ENCODE results near the gene KRT81.
A peak's percentile ranks its signal among the peaks of the same experiment; 100 is the strongest.
"Not testable (repeated sequence)": the region's sequence is repeated elsewhere in the genome, so short reads cannot be mapped to it uniquely, and the experiment has no call there.

The KRT81 gene

DNA sequence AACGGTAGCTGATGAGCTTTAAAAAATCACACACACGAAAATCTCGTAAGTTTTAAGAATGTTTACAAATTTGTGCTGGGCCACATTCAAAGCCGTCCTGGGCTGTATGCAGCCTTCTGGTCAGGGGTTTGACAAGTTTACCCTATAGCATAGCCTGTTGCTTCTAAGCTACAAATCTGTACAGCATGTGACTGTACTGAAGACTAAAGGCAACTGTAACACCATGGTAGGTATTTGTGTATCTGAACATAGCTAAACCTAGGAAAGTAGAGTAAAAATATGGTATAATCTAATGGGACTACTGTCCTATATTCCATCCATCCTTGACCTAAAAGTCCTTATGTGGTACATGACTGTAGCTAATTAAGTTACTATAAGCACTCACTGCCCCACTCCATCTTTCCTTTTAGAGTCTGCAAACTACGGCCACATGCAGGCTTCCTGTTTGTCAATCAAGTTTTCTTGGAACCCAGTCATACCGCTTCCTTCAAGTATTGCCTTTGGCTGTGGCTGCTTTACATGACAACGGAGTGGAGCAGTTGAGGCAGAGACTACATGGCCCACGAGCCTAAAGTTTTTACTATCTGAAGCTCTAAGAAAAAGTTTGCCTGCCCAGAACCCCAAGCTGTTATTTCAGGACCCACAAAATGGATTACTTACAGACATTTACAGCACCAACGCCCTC is 39.8 kb downstream of the KRT81 start:
- no peak for DNase-seq

DNA sequence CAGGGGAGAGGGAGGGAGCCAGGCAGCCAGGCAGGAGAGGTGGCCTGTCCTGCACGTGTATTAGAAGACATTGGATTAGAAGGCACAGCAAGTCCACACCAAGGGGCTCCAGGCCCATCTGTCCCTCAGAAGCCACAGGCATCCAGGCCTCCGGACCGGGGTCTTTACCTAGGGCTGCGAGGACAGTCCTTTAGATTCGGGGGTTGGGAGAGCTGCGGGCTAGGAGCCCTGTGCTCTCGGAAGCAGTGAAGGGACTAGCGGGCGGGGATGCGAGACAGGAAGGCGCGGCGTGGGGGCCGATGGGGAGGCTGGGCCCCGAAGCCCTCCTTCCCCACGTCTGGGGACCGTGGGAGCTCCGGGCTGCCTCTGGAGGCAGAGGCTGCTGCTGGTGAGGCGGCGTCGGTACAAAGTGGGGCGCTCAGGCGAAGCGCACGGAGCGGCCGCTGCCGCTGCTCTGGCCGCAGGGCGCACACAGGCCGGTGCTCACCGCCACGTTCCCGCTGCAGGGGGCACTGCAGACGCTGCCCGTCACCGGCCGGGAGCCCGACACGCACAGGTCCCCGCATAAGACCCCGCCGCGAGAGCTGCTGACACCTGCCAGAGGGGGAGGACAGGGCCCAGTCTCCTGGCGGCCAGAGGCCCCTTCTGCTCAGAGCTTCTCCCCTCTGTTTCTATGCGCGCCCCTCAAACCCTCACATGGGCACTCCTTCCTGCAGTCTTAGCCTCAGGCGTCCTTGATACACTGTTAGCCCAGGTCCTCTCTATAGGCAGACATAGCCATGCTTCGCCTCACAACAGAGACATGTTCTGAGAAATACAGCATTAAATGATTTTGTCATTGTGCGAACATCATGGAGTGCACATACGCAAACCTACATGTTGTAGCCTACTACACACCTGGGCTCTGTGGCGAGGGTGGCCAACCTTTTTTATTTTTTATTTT is 41.0 kb downstream of the KRT81 start:
- DNase-seq = no peak

DNA sequence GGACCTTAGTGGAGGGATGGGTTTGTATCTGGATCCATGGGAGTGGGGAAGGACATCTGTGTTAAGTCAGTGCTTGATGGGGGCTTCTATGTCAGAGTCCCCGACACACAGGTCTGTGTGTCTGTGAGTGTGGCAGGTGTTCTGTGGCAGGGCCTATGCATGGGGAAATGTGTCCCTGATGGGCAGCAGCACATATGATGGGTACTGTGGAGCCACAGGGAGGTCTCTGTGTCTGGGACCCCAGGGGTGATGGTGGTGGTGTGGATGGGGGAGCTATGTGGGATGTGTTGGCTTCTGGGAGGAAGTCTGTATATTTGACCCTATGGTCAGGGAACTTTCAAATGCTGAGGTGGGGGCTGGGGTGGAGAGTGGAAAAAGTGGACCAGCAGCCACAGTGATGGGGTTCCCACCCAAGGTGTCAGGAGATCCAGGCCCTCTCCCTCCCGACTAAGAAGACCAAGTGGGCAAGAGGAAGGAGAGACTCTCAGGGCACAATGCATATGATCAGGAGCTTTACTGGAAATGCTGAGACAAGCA is 41.8 kb downstream of the KRT81 start:
- DNase-seq = no peak

DNA sequence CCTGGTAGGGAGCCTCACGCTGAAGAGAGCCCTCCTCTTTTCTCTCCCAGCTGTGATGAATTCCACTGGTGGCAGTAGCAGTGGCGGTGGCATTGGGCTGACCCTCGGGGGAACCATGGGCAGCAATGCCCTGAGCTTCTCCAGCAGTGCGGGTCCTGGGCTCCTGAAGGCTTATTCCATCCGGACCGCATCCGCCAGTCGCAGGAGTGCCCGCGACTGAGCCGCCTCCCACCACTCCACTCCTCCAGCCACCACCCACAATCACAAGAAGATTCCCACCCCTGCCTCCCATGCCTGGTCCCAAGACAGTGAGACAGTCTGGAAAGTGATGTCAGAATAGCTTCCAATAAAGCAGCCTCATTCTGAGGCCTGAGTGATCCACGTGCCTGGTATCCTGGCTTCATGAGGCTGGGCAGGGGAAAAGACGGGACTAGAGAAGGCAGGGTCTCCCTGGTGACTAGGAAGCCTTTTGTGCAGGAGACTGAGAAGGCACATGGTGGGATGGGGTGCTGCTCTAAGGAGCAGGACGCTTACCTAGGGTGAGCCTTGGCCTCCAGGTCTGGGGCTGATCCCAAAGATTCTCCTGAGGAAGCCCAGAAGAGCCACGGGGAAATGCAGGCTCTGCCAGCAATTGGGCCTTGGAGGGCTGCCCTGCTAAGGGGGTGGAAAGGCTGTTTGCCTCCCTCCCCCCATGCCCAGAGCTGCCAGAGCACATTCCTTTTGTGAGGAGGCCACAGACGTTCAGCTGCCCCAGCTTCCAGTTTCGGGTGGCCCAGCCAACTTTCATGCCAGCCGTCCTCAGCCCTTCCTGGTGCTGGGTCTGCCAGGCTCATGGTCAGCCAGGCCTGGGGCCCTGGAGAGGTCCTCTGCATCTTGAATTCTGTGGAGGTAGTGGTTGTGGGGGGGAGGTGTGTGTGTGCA is 42.5 kb downstream of the KRT81 start:
- no peak for DNase-seq

DNA sequence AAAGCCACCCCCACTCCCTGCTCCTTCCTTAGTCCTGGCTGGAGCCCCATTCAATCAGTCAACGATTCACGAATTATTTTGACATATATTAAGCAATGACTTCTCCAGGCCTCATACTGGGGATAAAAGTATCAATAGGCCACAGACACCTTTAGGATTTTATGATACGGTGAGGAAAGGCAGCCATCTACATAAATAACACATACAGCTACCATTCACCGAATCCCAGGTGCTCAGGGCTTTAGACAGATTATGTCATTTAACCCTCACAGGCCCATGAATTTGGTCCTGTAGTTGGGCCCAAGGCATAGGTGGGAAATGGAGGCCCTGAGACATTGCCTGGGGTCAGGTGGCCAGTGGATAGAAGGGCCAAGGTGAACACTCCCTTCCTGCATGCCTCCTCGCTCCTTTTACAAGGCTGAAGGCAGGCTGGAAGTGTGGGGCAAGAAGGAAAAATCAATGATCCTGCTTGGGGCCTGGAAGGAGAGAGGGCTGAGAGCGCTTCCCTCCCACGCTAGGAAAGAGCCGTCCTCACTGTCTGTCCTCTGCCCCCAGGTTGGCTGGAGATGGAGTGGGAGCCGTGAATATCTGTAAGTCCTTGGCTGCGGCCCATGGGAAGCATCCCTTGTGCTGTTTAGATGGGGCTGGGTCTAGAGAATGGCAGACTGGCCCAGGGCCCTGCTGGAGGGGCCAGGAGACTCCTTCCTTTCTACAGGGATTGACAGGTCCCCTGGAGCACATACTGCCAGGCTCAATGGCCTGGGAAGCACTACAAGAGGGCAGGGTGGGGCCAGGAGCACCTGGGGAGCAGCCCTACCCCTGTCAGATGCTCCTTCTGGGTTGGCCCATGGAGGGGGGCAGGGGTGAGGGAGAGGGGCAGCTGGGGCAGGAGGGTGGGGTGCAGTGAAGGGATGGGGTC is 43.5 kb downstream of the KRT81 start:
- no peak for DNase-seq

DNA sequence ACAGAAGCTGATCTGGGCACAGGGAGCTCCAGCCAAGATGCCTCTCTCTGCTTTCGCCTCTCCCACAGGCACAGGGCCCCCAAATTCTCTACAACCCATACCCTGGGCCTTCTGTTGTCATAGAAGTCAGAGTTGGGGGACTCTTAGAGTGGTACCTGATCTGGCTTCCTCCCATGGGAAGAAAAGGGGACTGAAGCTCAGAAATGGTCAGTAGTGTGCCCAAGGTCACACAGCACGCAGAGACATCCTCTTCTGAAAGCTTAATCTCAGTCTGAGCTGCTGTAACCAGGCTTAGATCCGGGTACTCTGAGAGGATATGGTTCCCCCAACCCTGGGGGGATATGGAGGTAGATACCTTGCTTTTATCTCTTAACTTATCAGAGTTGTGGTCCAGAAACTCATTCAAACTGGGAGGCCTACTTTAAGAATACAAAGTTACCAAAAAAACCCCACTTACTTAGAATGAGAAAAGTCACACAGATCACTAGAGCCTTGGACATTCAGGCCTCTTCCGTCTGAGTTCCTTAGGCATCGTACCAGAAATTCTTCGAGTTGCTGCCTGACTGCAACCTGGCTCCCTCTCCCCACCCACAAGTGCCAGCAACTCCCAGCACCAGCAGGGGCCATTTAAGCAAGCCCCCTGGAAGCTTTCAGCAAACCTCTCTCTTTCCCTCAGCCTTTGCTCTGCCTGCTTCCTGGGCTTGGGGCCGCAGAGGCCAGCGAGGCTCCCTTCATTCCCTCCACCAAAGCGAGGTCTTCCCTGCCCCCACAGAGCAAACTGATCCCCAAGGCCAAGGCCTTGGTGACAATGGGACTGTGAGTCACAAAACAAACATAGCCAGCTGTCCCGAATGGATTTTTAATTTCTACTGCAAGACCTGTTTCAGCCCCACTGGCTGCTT is 44.4 kb downstream of the KRT81 start:
- peak; percentile 68 for DNase-seq

DNA sequence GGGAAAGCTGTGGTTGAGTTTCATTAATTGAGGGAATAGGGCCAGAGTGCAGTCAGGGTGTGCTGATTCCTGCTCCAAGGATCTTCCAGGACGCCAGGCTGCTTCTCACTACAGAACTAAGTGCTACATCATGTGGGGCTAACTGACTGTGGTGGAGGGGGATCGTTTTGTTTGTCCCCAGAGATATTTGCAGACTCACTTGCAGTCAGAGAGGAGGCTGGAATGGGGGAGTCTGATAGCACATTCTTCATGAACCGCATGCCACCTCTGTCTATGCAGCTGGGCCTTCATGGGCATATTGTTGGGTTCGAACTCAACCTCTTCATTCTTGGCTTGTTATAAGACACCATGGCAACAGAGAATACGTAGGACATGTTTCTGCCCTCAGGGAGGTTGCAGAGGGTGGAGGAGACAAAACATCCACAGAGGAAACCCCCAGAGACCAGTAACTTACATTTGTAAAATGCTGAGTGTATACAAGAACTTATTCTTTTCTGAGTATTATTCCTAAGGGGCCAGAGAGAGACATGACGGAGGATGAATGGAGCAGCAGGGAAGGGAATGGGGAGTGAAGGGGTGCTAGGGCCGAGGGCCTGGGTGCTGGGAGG is 45.3 kb downstream of the KRT81 start:
- no peak for DNase-seq

DNA sequence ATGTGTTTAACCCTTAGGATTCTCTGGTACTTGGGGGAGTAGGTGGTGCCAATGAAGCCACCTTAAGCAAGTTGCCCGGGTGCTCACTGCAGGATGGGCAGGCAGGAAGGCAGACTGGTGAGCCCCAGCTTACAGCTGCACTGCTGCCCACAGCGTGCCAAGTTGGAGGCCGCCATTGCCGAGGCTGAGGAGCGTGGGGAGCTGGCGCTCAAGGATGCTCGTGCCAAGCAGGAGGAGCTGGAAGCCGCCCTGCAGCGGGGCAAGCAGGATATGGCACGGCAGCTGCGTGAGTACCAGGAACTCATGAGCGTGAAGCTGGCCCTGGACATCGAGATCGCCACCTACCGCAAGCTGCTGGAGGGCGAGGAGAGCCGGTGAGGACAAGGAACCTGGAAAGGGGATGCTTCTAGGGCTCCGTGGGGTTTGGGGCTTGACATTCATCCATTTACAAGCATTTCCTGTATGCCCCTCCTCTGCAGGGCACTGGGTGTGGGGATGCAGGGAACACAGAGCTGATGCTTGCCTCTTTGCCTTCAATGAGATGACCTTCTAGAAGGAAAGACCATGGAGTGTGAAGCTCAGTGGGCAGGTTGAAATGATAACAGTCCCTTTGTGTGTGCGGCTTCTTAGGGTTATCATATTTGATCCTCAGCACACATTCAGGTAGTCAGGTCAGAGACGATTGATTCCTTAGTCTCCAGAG is 45.9 kb downstream of the KRT81 start:
- DNase-seq = no peak

DNA sequence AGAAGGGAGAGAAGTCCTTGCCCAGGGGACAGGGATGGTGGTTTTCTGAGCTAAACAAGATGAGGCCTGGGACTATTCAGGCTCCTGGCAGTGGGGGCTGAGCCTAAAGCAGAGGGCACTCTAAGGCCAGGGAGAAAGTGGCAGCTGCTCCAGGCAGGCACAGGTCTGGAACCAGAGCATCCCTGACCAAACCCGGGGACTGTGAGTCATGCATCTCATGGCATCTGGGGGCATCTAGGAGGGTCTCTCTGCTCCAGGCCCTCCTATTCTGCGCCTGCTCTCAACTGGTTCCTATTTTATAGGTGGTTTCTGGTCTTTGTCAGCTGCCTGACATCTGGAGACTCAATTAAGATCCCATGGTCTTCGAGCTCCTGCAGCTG is 46.7 kb downstream of the KRT81 start:
- no peak for DNase-seq

DNA sequence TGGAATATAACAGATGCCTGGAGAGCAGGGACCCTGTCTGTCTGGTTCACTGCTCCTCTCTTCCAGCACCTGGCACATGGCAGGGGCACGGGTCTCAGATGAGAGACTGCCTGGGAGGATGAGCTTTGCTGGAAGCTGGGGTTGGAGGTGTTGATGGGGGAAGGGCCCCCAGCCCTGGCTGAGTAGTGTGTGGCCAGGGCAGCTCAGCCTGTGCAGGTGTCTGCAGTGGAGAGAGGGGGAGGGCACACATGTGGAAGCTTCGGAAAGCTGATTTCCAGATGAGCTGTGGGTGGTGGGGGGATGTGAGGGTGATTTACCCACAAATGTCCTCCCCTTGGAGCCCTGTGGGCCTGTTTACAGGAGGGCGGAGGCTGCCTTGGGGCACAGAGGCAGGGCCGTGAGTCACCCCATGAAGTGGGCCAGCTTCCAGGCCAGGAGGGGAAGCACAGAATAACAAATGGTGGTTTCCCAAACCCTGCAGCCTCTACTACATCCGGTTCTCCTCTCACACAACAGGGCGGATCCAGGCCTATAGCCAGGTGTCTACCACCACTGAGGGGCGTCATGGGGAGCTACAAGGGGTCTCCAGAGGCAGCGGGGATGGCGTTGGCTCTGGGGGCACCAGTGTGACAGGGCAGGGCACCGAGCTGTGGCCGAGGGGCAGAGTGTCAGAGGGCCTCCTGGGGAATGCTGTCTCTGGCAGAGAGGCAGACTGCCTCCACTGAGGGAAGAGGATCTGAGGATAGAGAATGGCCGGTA is 47.3 kb downstream of the KRT81 start:
- peak; percentile 89 for DNase-seq

DNA sequence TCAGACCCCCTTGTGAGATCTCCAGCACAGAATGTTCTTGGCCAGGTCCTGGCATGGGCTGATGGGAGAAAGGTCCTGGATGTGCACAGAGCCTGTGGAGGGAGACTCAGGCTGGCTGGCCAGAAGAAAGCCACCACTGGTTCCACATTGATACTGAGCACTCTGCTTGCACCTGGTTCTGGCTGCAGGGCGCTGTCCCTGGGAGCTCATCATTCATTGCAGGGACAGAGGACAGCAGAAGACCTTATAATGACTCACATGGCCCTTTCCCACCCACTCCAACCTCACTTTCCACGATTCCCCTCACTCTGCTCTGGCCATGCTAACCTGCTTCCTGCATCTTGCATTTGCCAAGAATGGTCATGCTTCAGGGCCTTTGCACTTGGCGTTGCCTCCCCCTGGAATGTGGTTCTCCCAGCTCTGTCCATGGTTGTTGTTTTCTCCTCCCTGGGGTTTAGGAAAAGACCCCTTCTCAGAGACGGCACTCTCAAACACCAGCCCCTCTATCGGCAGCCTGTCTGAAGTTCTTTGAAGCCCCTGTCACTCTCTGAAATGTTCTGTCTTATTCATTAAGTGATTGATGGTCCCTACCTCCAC is 48.0 kb downstream of the KRT81 start:
- DNase-seq = peak; percentile 89

DNA sequence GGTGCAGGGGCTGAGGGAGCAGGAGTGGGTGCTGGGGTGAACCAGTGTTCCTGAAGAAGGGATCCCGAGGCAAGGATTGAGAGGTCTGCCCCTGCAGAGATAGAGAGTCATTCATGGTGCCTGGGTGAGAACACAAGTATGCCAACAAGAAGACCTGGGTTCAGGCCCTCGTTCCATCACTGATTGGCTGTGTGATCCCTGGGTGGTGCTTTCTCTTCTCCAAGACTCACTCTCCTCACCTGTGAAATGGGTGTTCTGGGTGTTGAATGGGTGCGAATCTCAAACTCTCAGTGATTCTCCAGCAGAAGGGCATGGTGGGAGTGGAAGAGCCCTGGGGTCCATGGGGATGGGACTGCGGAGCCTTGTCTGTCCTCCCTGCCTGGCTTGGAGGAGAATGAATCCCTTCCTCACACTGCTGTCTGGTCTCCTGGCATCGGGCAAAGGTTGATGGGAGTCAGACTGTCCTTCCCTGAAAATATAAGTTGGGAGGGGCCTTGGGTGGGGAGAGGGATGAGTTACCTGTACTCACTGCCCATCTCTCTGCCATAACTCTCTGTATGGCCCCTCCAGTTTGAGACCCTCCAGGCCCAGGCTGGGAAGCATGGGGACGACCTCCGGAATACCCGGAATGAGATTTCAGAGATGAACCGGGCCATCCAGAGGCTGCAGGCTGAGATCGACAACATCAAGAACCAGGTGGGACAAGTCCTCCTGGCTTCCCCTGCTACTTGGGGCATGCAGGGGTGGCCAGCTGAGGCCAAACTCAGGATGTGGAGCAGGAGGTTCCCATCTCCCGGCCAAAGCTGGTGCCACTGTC is 48.7 kb downstream of the KRT81 start:
- DNase-seq = no peak

DNA sequence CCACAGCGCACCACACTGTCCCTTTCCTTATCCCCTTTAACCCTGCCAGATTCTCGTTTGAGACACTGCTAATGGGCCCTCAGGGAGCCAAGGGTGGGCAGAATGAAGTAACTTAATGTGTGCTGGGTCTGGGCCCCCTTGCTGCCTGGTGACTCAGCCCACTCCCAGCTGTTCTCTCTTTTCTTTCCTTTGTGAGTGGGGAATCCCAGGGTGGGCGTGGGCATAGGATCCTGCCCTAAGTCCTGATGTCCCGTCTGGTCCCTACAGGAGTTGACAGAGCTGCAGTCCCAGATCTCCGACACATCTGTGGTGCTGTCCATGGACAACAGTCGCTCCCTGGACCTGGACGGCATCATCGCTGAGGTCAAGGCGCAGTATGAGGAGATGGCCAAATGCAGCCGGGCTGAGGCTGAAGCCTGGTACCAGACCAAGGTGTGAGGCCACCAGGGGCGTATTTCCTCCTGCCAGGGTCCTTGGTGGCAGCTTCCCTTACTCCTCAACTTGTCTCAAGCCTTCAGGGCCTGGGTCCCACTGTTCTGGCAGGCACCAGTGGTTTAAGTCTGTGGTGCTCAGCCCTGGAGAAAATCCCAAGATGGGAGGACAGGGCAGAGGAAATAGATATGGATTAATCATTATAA is 50.0 kb downstream of the KRT81 start:
- no peak for DNase-seq

DNA sequence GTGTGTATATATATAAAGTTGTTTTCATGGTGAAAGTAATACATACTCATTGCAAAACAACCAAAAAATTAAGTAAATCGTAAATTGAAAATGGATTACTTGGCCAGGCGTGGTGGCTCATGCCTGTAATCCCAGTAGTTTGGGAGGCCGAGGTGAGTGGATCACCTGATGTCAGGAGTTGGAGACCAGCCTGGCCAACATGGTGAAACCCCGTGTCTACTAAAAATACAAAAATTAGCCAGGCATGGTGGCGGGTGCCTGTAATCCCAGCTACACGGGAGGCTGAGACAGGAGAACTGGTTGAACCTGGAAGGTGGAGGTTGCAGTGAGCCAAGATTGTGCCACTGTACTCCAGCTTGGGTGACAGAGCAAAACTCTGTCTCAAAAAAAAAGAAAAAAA is 51.1 kb downstream of the KRT81 start:
- not testable (repeated sequence) for DNase-seq

DNA sequence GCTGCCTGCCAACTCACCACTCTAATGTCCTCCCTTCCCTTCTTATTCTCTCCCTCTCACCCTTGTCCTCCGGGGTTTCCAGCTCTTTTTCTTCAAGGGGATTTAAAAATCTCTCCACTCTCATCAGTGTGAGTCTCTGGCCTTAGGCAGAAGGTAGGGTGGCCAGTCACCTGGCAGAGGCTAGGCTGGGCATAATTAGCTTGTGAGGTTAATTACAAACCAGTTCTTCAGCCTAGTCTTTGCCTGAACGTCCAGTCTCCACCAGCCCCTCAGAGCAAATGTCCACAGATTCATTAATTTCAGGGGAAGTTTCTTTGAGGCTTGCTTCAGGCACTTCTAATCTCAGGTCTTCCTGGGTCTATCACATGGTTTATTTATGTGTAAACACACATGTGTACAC is 51.6 kb downstream of the KRT81 start:
- DNase-seq = no peak

DNA sequence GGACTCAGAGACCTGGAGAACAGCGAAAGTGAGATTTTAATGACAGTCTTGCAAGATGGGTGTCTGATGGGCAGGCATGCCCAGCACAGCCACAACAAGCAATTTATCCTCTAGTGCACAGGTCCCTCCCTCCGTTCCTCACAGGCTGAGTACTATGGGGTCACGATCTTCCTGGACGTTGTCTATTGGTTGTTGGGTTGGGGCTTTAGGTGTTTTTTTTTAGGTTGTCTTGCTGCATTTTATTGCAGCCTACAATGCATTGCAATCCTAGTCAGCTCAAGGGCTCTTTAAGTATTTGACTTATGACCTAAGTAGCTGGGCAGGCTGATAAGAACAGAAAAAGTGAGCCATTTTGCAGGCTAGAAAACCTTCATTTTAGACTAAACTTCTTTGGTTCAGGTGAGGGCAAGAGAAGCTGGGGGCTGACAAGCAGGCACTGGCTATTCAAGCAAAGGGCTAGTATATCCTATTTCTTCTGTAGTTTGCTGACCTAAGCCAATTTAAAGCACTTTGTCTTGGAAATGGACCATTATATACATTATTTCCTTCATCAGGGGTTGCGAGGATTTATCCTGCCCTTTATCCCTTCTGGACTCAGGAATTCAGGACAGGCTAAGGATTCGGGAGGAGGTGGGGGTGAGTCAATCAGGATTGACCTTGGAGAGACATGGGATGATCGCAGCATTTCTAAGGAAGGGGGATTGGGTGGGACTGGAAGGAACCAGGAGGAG is 52.3 kb downstream of the KRT81 start:
- no peak for DNase-seq
